ENCODE data around the gene CRADD.
"Not testable (repeated sequence)": the region's sequence is repeated elsewhere in the genome, so short reads cannot be mapped to it uniquely, and the experiment has no call there.

The CRADD gene

GRCh38 chr12:93785249-93786010, 108.3 kb downstream of the CRADD start:
- DNase-seq, result peak in 2 of 14 donors; percentile 10 to 13

GRCh38 chr12:93786656-93787397, 109.7 kb downstream of the CRADD start:
- DNase-seq, result no peak

- DNase-seq, result no peak
Measured at GRCh38 chr12:93788853-93789252, 111.7 kb downstream of the CRADD start.

- no peak for DNase-seq
Measured at GRCh38 chr12:93789767-93790166, 112.6 kb downstream of the CRADD start.

GRCh38 chr12:93790472-93791152, 113.4 kb downstream of the CRADD start:
- DNase-seq, result no peak

GRCh38 chr12:93793007-93793406, 115.8 kb downstream of the CRADD start:
- DNase-seq, result no peak

GRCh38 chr12:93793983-93794382, 116.8 kb downstream of the CRADD start:
- no peak for DNase-seq

GRCh38 chr12:93794738-93795137, 117.6 kb downstream of the CRADD start:
- DNase-seq, result no peak

GRCh38 chr12:93795352-93795751, 118.2 kb downstream of the CRADD start:
- no peak for DNase-seq

GRCh38 chr12:93796729-93797128, 119.6 kb downstream of the CRADD start:
- DNase-seq, result no peak

GRCh38 chr12:93798279-93799151, 121.3 kb downstream of the CRADD start:
- no peak for DNase-seq

- DNase-seq, result not testable (repeated sequence)
Measured at GRCh38 chr12:93801666-93802065, 124.5 kb downstream of the CRADD start.

- DNase-seq, result no peak
Measured at GRCh38 chr12:93802293-93802692, 125.1 kb downstream of the CRADD start.

GRCh38 chr12:93802698-93803423, 125.7 kb downstream of the CRADD start:
- DNase-seq, result no peak

GRCh38 chr12:93803424-93803807, 126.2 kb downstream of the CRADD start:
- DNase-seq, result peak in 1 of 14 donors; percentile 3

GRCh38 chr12:93804392-93805179, 127.4 kb downstream of the CRADD start:
- DNase-seq, result no peak

- DNase-seq, result no peak
Measured at GRCh38 chr12:93805736-93806141, 128.6 kb downstream of the CRADD start.

GRCh38 chr12:93807354-93807753, 130.2 kb downstream of the CRADD start:
- DNase-seq, result no peak

GRCh38 chr12:93808169-93808899, 131.2 kb downstream of the CRADD start:
- no peak for DNase-seq

GRCh38 chr12:93812626-93813025, 135.5 kb downstream of the CRADD start:
- DNase-seq, result no peak
